ENCODE data around the gene MCEE.
"Not testable (repeated sequence)": the region's sequence is repeated elsewhere in the genome, so short reads cannot be mapped to it uniquely, and the experiment has no call there.

Gene MCEE

GRCh38 chr2:71130152-71130904 is at the start of gene MCEE, which contains the start of gene MPHOSPH10:
Gene MCEE (minus strand): TSS chr2:71130229. CDS start chr2:71130219, 10 bp downstream.
Gene MPHOSPH10 (plus strand): TSS chr2:71130634. CDS start chr2:71130666, 32 bp downstream.
- TF ChIP-seq, protein P1, sequence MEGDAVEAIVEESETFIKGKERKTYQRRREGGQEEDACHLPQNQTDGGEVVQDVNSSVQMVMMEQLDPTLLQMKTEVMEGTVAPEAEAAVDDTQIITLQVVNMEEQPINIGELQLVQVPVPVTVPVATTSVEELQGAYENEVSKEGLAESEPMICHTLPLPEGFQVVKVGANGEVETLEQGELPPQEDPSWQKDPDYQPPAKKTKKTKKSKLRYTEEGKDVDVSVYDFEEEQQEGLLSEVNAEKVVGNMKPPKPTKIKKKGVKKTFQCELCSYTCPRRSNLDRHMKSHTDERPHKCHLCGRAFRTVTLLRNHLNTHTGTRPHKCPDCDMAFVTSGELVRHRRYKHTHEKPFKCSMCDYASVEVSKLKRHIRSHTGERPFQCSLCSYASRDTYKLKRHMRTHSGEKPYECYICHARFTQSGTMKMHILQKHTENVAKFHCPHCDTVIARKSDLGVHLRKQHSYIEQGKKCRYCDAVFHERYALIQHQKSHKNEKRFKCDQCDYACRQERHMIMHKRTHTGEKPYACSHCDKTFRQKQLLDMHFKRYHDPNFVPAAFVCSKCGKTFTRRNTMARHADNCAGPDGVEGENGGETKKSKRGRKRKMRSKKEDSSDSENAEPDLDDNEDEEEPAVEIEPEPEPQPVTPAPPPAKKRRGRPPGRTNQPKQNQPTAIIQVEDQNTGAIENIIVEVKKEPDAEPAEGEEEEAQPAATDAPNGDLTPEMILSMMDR (IDR thresholded peaks at IDR 0.05; ENCODE audit: control insufficient read depth, insufficient read depth, low read depth, low read length, missing control alignments): no peak
- peak within 1 kb of the TSS; percentile 70 for H3K4me3 ChIP-seq (ENCODE audit: control insufficient read depth, low read depth, low read length)
- peak; percentile 55 for DNase-seq (ENCODE audit: low read depth)

DNA sequence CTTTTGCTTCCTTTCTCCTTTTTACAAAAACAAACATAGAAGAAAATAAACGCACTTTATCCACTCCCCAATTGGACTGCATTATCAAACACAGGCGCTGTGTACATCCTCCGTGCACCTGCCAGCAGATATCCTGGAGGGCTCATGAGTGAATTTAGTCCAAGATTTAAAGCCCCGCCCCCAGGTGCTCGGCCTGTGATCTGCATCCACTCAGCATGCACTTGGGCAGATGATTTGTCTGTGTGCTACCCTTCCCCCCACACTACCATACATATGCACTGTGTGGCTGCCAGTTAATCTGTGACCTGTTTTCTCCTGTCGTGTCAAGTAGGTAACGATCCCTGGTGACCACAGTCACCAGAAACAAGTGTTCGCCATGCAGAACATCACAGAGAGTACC is 48.8 kb upstream of the MCEE start:
- not testable (repeated sequence) for DNase-seq (ENCODE audit: low read depth); H3K4me3 ChIP-seq (ENCODE audit: control insufficient read depth, low read depth, low read length)

GRCh38 chr2:71174207-71174606 is 44.2 kb upstream of the MCEE start:
- no peak for DNase-seq (ENCODE audit: low read depth)
- no peak overlapping the region for H3K4me3 ChIP-seq (ENCODE audit: control insufficient read depth, low read depth, low read length)
- TF ChIP-seq, protein P1 (IDR thresholded peaks at IDR 0.05; ENCODE audit: control insufficient read depth, insufficient read depth, low read depth, low read length, missing control alignments): no peak

GRCh38 chr2:71173096-71173495 is 43.1 kb upstream of the MCEE start:
- TF ChIP-seq, protein P1 (IDR thresholded peaks at IDR 0.05; ENCODE audit: control insufficient read depth, insufficient read depth, low read depth, low read length, missing control alignments): no peak
- H3K4me3 ChIP-seq (ENCODE audit: control insufficient read depth, low read depth, low read length): no peak overlapping the region
- no peak for DNase-seq (ENCODE audit: low read depth)

- DNase-seq (ENCODE audit: low read depth): no peak
- TF ChIP-seq, protein P1 (IDR thresholded peaks at IDR 0.05; ENCODE audit: control insufficient read depth, insufficient read depth, low read depth, low read length, missing control alignments): no peak
- H3K4me3 ChIP-seq (ENCODE audit: control insufficient read depth, low read depth, low read length): no peak overlapping the region
These were observed 36.8 kb upstream of the MCEE start for GRCh38 chr2:71166812-71167211.

- no peak for DNase-seq (ENCODE audit: low read depth)
- H3K4me3 ChIP-seq (ENCODE audit: control insufficient read depth, low read depth, low read length): peak overlapping the region; percentile 30
- TF ChIP-seq, protein P1 (IDR thresholded peaks at IDR 0.05; ENCODE audit: control insufficient read depth, insufficient read depth, low read depth, low read length, missing control alignments): peak; percentile 76
These were observed 27.2 kb upstream of the MCEE start for GRCh38 chr2:71157124-71157793.

GRCh38 chr2:71156573-71156972 is 26.5 kb upstream of the MCEE start:
- DNase-seq (ENCODE audit: low read depth): peak; percentile 4
- H3K4me3 ChIP-seq (ENCODE audit: control insufficient read depth, low read depth, low read length): peak overlapping the region; percentile 30
- TF ChIP-seq, protein P1 (IDR thresholded peaks at IDR 0.05; ENCODE audit: control insufficient read depth, insufficient read depth, low read depth, low read length, missing control alignments): no peak
